Neutrophil (primary cell): ENCODE results near the gene FAM110A.

ENCODE experiments used
- H3K27ac ChIP-seq: fragments of 200-600 bp; sonication (generic); 2 replicates; pipeline ENCODE4 v1.5.1; 2016; ENCODE audit warnings: mild to moderate bottlenecking, moderate library complexity
- H3K27me3 ChIP-seq: fragments of 200-600 bp; sonication (generic); 2 replicates; pipeline ENCODE4 v1.6.0; 2016; ENCODE audit warnings: mild to moderate bottlenecking
- H3K36me3 ChIP-seq: fragments of 200-600 bp; sonication (generic); 2 replicates; pipeline ENCODE4 v1.5.1; 2017
- H3K4me1 ChIP-seq, 2 experiments: fragments of 200-600 bp in 1 of 2; sonication (generic) in 1 of 2; 1 replicate in 1 of 2; 2 replicates in 1 of 2; pipeline versions ENCODE4 v1.5.1 to v1.6.1; 2013 to 2016; ENCODE audit warnings: low read depth in 1 of 2, low read length in 1 of 2, mild to moderate bottlenecking in 1 of 2, moderate library complexity in 1 of 2; ENCODE audit not compliant: control insufficient read depth in 1 of 2, insufficient read depth in 1 of 2
- H3K4me3 ChIP-seq, 2 experiments: fragments of 200-600 bp in 1 of 2; sonication (generic) in 1 of 2; 1 replicate in 1 of 2; 2 replicates in 1 of 2; pipeline ENCODE4 v1.5.1; 2013 to 2016; ENCODE audit warnings: low read depth in 1 of 2, low read length in 1 of 2, mild to moderate bottlenecking in 1 of 2, moderate library complexity in 1 of 2
- H3K9me3 ChIP-seq: fragments of 200-600 bp; sonication (generic); 2 replicates; pipeline ENCODE4 v1.5.1; 2016
- TF ChIP-seq, protein P1 (sequence below): fragments of 200-600 bp; sonication (generic); IDR thresholded peaks from 2 replicates; pipeline ENCODE4 v1.5.1; 2016; ENCODE audit warnings: antibody characterized with exemption

Gene FAM110A

GRCh38 chr20:841568-842546 is 8.3 kb downstream of the FAM110A start:
- Histone ChIP-seq H3K4me1 (peaks cover 39 to 50% of the 10 kb centered on the region in 2 experiments), H3K4me3 (peak overlapping the region in 1 of 2 experiments; percentile 43), H3K9me3 (peaks cover 5% of the 10 kb centered on the region), H3K36me3 (no peaks in the 10 kb centered on the region), H3K27me3 (peaks cover 59% of the 10 kb centered on the region), H3K27ac (no peak overlapping the region)
- TF ChIP-seq, protein P1, sequence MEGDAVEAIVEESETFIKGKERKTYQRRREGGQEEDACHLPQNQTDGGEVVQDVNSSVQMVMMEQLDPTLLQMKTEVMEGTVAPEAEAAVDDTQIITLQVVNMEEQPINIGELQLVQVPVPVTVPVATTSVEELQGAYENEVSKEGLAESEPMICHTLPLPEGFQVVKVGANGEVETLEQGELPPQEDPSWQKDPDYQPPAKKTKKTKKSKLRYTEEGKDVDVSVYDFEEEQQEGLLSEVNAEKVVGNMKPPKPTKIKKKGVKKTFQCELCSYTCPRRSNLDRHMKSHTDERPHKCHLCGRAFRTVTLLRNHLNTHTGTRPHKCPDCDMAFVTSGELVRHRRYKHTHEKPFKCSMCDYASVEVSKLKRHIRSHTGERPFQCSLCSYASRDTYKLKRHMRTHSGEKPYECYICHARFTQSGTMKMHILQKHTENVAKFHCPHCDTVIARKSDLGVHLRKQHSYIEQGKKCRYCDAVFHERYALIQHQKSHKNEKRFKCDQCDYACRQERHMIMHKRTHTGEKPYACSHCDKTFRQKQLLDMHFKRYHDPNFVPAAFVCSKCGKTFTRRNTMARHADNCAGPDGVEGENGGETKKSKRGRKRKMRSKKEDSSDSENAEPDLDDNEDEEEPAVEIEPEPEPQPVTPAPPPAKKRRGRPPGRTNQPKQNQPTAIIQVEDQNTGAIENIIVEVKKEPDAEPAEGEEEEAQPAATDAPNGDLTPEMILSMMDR = no peak

DNA sequence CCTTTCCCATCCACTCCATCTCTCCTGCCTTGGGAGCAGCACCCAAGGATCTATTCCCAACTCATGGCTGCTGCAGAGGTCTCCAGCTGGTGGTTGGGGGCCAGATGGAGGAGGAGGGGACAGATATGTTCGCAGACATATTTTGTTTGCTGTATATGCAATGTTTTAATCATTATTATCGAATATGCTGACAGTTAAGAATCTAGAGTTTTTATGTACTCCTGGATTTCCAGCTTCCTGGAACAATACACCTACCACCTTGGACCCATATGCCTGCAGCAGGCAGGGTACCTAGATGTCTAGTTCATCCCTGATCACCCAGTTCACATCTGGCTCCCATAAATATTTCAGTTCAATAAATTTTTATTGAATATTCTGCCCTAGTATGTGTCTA is 9.0 kb downstream of the FAM110A start:
- Histone ChIP-seq H3K27me3 (peaks cover 59% of the 10 kb centered on the region), H3K36me3 (no peaks in the 10 kb centered on the region), H3K9me3 (peaks cover 5% of the 10 kb centered on the region), H3K4me3 (no peak overlapping the region), H3K27ac (no peak overlapping the region), H3K4me1 (peaks cover 34 to 46% of the 10 kb centered on the region in 2 experiments)
- TF ChIP-seq, protein P1 = no peak

DNA sequence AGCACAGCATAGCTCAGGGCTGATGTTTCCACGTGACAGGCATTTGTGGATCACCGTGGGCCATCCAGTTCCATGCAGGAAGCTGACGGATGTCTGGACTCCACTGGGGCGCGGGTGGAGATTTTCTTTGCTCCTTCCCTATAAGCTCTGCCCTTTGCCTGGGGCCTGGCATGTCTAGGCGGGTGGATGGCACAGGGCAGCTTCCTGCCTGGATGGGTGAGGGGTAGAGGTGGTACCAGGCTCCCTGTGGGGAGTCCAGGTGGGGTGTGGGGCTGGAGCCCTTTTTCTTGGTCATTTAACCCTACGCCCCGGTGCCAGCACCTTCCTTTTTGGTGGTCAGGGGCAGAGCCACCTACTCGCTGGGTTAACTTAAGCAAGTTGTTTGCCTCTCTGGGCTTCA is 10.4 kb downstream of the FAM110A start:
- H3K27ac ChIP-seq = no peak overlapping the region
- H3K9me3 ChIP-seq = peaks cover 5% of the 10 kb centered on the region
- no peaks in the 10 kb centered on the region for H3K36me3 ChIP-seq
- peak overlapping the region in 1 of 2 experiments; percentile 48 for H3K4me3 ChIP-seq
- TF ChIP-seq, protein P1 = no peak
- peaks cover 34 to 46% of the 10 kb centered on the region in 2 experiments for H3K4me1 ChIP-seq
- H3K27me3 ChIP-seq = peaks cover 59% of the 10 kb centered on the region

GRCh38 chr20:844473-845225 is 11.1 kb downstream of the FAM110A start:
- Histone ChIP-seq H3K27me3 (peaks cover 59% of the 10 kb centered on the region), H3K36me3 (no peaks in the 10 kb centered on the region), H3K27ac (no peak overlapping the region), H3K4me1 (peaks cover 34 to 46% of the 10 kb centered on the region in 2 experiments), H3K9me3 (peaks cover 5% of the 10 kb centered on the region), H3K4me3 (peak overlapping the region; percentile 48 to 50)
- TF ChIP-seq, protein P1 = no peak

GRCh38 chr20:845226-845868 is 11.8 kb downstream of the FAM110A start:
- Histone ChIP-seq H3K9me3 (peaks cover 5% of the 10 kb centered on the region), H3K4me3 (peak overlapping the region; percentile 2 to 50), H3K4me1 (peaks cover 34 to 46% of the 10 kb centered on the region in 2 experiments), H3K27me3 (peaks cover 57% of the 10 kb centered on the region), H3K36me3 (no peaks in the 10 kb centered on the region), H3K27ac (no peak overlapping the region)
- TF ChIP-seq, protein P1 = no peak
